Measurements from ENCODE around the gene COG2. TPM values are rescaled to one million over a fixed set of nuclear protein-coding genes. Genes with fewer than 3 reads are reported as not detected.
A peak's percentile ranks its signal among the peaks of the same experiment; 100 is the strongest.

Gene COG2
- total RNA-seq, 1 donor from 2014 or later, result 25.9 TPM

- Histone ChIP-seq H3K79me2 (ENCODE audit: insufficient read depth, low read length) (no peaks in the 10 kb centered on the region), H3K36me3 (ENCODE audit: insufficient read depth, low read length) (no peaks in the 10 kb centered on the region), H3K27me3 (ENCODE audit: insufficient read depth, low read length) (peaks cover 3% of the 10 kb centered on the region), H3K4me1 (ENCODE audit: insufficient read depth, low read length) (no peaks in the 10 kb centered on the region), H2AFZ (ENCODE audit: low read depth, low read length) (no peak overlapping the region), H4K20me1 (ENCODE audit: insufficient read depth, low read length) (no peaks in the 10 kb centered on the region), H3K9me3 (ENCODE audit: insufficient read depth, low read depth, low read length) (no peaks in the 10 kb centered on the region), H3K4me2 (ENCODE audit: low read length) (no peak overlapping the region), H3K27ac (ENCODE audit: low read depth, low read length) (no peak overlapping the region), H3K9ac (ENCODE audit: low read length) (no peak overlapping the region), H3K4me3 (ENCODE audit: insufficient read depth, low read depth, low read length) (no peak overlapping the region)
- Mint-ChIP-seq H3K9me3 (ENCODE audit: unreplicated experiment) (peaks cover 2% of the 10 kb centered on the region), H3K27ac (ENCODE audit: unreplicated experiment) (peak overlapping the region; percentile 8), H3K36me3 (ENCODE audit: low read depth, unreplicated experiment) (peaks cover 2% of the 10 kb centered on the region), H3K27me3 (ENCODE audit: low read depth, unreplicated experiment) (peaks cover 30% of the 10 kb centered on the region), H3K4me1 (ENCODE audit: low read depth, unreplicated experiment) (no peaks in the 10 kb centered on the region), H3K4me3 (ENCODE audit: unreplicated experiment) (no peak overlapping the region)
- FAIRE-seq, result no peak
- DNase-seq (ENCODE audit: low read depth), result no peak
- TF ChIP-seq EZH2 (IDR thresholded peaks at IDR 0.05; ENCODE audit: insufficient read depth, low read length), result no peak
- TF ChIP-seq, protein P1, sequence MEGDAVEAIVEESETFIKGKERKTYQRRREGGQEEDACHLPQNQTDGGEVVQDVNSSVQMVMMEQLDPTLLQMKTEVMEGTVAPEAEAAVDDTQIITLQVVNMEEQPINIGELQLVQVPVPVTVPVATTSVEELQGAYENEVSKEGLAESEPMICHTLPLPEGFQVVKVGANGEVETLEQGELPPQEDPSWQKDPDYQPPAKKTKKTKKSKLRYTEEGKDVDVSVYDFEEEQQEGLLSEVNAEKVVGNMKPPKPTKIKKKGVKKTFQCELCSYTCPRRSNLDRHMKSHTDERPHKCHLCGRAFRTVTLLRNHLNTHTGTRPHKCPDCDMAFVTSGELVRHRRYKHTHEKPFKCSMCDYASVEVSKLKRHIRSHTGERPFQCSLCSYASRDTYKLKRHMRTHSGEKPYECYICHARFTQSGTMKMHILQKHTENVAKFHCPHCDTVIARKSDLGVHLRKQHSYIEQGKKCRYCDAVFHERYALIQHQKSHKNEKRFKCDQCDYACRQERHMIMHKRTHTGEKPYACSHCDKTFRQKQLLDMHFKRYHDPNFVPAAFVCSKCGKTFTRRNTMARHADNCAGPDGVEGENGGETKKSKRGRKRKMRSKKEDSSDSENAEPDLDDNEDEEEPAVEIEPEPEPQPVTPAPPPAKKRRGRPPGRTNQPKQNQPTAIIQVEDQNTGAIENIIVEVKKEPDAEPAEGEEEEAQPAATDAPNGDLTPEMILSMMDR (IDR thresholded peaks at IDR 0.05; ENCODE audit: insufficient read depth, low read depth, low read length), result no peak
These were observed 63.9 kb downstream of the COG2 start for GRCh38 chr1:230706020-230706699.

- TF ChIP-seq, protein P1 (IDR thresholded peaks at IDR 0.05; ENCODE audit: insufficient read depth, low read depth, low read length), result no peak
- no peak for TF ChIP-seq EZH2 (IDR thresholded peaks at IDR 0.05; ENCODE audit: insufficient read depth, low read length)
- Mint-ChIP-seq H3K27ac (ENCODE audit: unreplicated experiment) (peak overlapping the region; percentile 8), H3K36me3 (ENCODE audit: low read depth, unreplicated experiment) (peaks cover 2% of the 10 kb centered on the region), H3K4me3 (ENCODE audit: unreplicated experiment) (no peak overlapping the region), H3K9me3 (ENCODE audit: unreplicated experiment) (peaks cover 1% of the 10 kb centered on the region), H3K4me1 (ENCODE audit: low read depth, unreplicated experiment) (no peaks in the 10 kb centered on the region), H3K27me3 (ENCODE audit: low read depth, unreplicated experiment) (peaks cover 32% of the 10 kb centered on the region)
- Histone ChIP-seq H3K9me3 (ENCODE audit: insufficient read depth, low read depth, low read length) (no peaks in the 10 kb centered on the region), H3K4me2 (ENCODE audit: low read length) (no peak overlapping the region), H3K9ac (ENCODE audit: low read length) (no peak overlapping the region), H4K20me1 (ENCODE audit: insufficient read depth, low read length) (no peaks in the 10 kb centered on the region), H3K27me3 (ENCODE audit: insufficient read depth, low read length) (no peaks in the 10 kb centered on the region), H3K79me2 (ENCODE audit: insufficient read depth, low read length) (no peaks in the 10 kb centered on the region), H3K4me1 (ENCODE audit: insufficient read depth, low read length) (no peaks in the 10 kb centered on the region), H3K36me3 (ENCODE audit: insufficient read depth, low read length) (no peaks in the 10 kb centered on the region), H2AFZ (ENCODE audit: low read depth, low read length) (no peak overlapping the region), H3K27ac (ENCODE audit: low read depth, low read length) (no peak overlapping the region), H3K4me3 (ENCODE audit: insufficient read depth, low read depth, low read length) (no peak overlapping the region)
- no peak for FAIRE-seq
- no peak for DNase-seq (ENCODE audit: low read depth)
These were observed 64.8 kb downstream of the COG2 start for GRCh38 chr1:230706887-230707731.

Data from astrocyte (in vitro differentiated cells and primary cell).